ENCODE data around the gene OR6K3.

- TF ChIP-seq CTCF (IDR thresholded peaks at IDR 0.05) (no peak), POLR2A (IDR thresholded peaks at IDR 0.05) (no peak)
Measured at GRCh38 chr1:158735848-158736247, 15.3 kb upstream of the OR6K3 start.
